ENCODE measurements around the gene ACOX2. TPM values are rescaled to one million over a fixed set of nuclear protein-coding genes. Genes with fewer than 3 reads are reported as not detected.

Gene ACOX2
- total RNA-seq, 1 donor from 2014 or later = 20.2 TPM

DNA sequence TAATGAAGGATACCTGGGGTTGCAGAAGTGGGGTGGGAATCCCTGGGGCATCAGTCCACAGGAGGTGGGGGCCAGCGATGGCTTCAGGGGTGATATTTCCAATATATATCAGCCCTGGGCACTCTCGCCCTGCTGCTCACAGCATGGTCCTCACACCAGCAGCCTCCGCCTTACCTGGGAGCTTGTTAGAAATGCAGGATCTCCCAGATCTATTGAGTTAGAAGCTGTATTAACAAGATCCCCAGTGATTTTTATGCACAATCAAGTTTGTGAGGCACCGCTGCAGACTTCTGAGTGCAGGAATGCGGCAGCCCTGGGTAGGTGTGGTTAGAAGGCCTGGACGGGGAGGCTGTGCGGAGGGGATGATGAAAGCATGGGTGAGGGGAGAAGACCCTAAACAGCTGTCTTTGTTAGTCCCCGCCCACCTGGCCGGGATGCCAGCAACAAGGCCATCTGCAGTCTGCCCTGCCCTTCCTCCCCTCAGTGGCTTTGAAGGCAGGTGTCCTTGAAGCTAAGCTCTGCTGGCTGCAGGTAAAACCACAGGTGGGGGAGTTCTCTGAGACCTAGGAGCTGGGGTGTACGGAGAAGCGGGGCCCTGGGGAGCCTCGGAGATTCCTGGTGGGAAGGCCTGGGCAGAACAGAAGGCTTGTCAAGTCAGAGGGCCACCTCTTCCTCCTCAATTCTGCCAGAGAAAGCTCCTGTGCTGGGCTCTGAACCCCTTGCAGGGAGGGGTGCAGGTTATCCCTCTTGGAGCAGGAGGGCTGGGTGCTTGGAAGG is 28.8 kb upstream of the ACOX2 start:
- DNase-seq = no peak
- H3K27ac ChIP-seq = no peak overlapping the region
- no peak for ATAC-seq
- H3K9me3 ChIP-seq = no peaks in the 10 kb centered on the region
- no peak overlapping the region for H3K4me3 ChIP-seq
- TF ChIP-seq, protein P1, sequence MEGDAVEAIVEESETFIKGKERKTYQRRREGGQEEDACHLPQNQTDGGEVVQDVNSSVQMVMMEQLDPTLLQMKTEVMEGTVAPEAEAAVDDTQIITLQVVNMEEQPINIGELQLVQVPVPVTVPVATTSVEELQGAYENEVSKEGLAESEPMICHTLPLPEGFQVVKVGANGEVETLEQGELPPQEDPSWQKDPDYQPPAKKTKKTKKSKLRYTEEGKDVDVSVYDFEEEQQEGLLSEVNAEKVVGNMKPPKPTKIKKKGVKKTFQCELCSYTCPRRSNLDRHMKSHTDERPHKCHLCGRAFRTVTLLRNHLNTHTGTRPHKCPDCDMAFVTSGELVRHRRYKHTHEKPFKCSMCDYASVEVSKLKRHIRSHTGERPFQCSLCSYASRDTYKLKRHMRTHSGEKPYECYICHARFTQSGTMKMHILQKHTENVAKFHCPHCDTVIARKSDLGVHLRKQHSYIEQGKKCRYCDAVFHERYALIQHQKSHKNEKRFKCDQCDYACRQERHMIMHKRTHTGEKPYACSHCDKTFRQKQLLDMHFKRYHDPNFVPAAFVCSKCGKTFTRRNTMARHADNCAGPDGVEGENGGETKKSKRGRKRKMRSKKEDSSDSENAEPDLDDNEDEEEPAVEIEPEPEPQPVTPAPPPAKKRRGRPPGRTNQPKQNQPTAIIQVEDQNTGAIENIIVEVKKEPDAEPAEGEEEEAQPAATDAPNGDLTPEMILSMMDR (IDR thresholded peaks at IDR 0.05) = no peak
- no peaks in the 10 kb centered on the region for H3K27me3 ChIP-seq (ENCODE audit: low read depth)
- H3K4me1 ChIP-seq = no peaks in the 10 kb centered on the region
- peaks cover 19% of the 10 kb centered on the region for H3K36me3 ChIP-seq
- intact Hi-C loops (cut with DNase I) = no loop called here

DNA sequence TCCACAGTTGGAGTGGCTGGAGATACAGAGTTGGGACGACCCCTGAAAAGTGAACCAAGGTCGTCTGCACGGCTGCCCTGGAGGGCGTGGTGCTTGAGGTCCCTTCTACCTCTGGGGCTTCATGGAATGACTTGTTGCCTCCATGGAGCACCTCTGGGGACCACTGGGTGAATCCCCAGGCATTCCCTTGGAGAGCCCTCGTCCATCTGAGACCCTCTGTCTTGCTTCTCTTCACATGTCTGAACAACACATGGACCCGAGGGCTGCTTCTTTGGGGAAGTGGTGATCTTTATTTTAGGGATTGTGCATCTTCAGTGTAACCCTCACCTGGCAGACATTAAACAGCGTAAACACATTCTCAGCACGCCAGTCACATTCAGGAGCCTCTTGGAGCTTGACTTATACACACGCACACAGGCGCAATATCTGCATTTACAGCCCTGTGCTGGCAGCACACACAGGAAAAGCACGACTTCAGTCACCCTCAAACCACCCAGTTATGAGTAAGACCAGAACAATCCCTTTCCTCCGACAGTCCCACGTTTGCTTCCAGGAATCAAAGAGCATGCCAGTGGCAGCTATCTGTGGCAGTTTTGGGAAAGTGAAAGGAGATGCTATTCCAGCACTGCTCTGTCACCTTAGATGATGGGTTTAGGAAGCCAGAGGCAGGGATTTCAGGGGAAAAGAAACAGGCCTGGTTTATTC is 27.6 kb upstream of the ACOX2 start:
- DNase-seq = no peak

DNA sequence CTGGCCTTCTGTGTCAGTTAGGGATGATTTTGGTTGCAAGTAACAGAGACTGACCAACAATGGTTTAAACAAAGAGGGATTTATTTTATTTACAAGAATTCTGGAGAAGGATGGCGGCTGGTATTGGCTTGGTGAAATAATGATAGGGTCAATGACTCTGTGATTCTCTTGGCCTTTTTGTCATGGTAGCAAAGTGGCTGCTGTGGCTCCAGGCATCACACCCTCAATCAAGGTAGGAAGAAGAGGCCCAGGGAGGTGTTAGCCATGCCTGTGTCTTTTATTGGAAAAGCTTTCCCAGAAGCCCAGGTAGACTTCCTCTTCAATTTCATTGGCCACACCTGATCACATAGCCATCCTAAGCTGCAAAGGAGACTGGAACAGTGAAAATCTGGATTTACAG is 27.1 kb upstream of the ACOX2 start:
- Histone ChIP-seq H3K9me3 (no peaks in the 10 kb centered on the region), H3K27me3 (ENCODE audit: low read depth) (no peaks in the 10 kb centered on the region), H3K4me3 (no peak overlapping the region), H3K27ac (no peak overlapping the region), H3K36me3 (peaks cover 19% of the 10 kb centered on the region), H3K4me1 (no peaks in the 10 kb centered on the region)
- DNase-seq = no peak
- TF ChIP-seq, protein P1 (IDR thresholded peaks at IDR 0.05) = no peak
- ATAC-seq = no peak
- intact Hi-C loops (cut with DNase I) = no loop called here

More for the DNA sequence above, 27.6 kb upstream of the ACOX2 start:
- Histone ChIP-seq H3K27ac (no peak overlapping the region), H3K27me3 (ENCODE audit: low read depth) (no peaks in the 10 kb centered on the region), H3K36me3 (peaks cover 19% of the 10 kb centered on the region), H3K9me3 (no peaks in the 10 kb centered on the region), H3K4me3 (no peak overlapping the region), H3K4me1 (no peaks in the 10 kb centered on the region)
- no peak for ATAC-seq
- TF ChIP-seq, protein P1 (IDR thresholded peaks at IDR 0.05) = no peak
- intact Hi-C loops (cut with DNase I) = no loop called here

DNA sequence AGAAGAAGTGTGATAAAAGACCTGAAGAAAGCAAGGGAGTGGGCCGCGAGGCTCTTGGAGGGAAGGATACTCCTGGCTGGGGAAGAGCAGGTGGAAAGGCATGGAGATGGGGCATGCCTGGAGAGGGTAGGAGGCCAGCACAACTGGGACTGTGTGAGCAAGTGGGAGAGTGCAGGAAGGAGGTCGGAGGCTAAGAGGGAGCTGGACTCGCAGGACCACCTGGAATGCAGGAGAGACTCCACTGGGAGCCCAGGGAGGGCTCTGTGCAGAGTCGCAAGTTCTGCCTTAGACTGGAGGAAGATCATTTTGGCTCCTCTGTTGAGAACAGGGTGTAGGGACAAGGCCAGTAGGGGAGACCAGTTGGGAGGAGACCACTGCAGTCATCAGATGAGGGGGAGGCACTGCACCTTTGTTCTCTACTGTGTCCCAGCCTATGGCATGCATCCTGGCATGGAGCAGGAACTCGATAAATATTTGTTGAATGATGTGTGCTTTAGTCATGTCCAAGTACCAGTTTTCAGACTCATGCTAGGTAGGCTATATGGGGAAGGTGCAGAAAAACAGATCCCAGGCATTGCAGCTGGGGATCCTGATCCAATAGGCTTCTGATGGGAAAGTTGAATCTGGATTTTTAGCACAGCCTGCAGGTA is 26.5 kb upstream of the ACOX2 start:
- Histone ChIP-seq H3K4me3 (no peak overlapping the region), H3K27me3 (ENCODE audit: low read depth) (no peaks in the 10 kb centered on the region), H3K27ac (no peak overlapping the region), H3K36me3 (peaks cover 19% of the 10 kb centered on the region), H3K9me3 (no peaks in the 10 kb centered on the region), H3K4me1 (no peaks in the 10 kb centered on the region)
- intact Hi-C loops (cut with DNase I) = no loop called here
- no peak for ATAC-seq
- TF ChIP-seq, protein P1 (IDR thresholded peaks at IDR 0.05) = no peak
- no peak for DNase-seq

DNA sequence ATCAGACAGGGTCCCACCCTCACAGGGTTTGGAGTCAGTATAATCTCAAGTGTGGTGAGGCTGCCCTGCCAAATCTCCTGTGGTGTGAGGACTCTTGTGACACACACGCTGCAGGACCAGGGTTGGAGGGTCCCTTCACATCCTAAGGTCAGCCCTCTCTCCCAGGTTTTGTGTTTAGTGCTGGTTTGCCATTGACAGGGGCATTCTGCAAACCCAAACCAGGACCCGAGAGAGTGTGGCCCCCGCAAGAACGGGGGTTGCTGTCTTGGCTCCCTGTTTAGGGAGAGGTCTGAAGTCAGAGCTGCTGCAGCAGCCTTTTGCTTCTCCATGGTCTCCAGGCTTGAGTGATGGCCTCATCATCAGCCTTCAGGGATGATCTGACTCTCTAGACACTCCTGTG is 25.5 kb upstream of the ACOX2 start:
- Histone ChIP-seq H3K36me3 (peaks cover 19% of the 10 kb centered on the region), H3K4me3 (no peak overlapping the region), H3K9me3 (no peaks in the 10 kb centered on the region), H3K27me3 (ENCODE audit: low read depth) (no peaks in the 10 kb centered on the region), H3K4me1 (no peaks in the 10 kb centered on the region), H3K27ac (no peak overlapping the region)
- DNase-seq (no peak), ATAC-seq (no peak)
- intact Hi-C loops (cut with DNase I) = no loop called here
- TF ChIP-seq, protein P1 (IDR thresholded peaks at IDR 0.05) = no peak

All from lower lobe of right lung (tissue), 2 donors.